NT2/D1 (cell line): ENCODE measurements around the gene DSCAML1.

Experiments
- DNase-seq: peaks from one replicate; pipeline ENCODE4 v3.0.0-alpha.2; 2011; ENCODE audit warnings: low read depth, low spot score
- H3K27me3 ChIP-seq: 2 replicates; pipeline ENCODE4 v1.6.0; 2011; ENCODE audit warnings: mild to moderate bottlenecking; ENCODE audit not compliant: insufficient read length, insufficient read depth
- H3K36me3 ChIP-seq: 2 replicates; pipeline ENCODE4 v1.6.1; 2011; ENCODE audit warnings: mild to moderate bottlenecking, low read length, mixed read lengths; ENCODE audit not compliant: insufficient read depth, insufficient read length
- H3K4me1 ChIP-seq: 2 replicates; pipeline ENCODE4 v1.5.1; 2011; ENCODE audit not compliant: insufficient read depth, insufficient read length
- H3K4me3 ChIP-seq: 2 replicates; pipeline ENCODE4 v1.5.1; 2011; ENCODE audit warnings: low read depth; ENCODE audit not compliant: insufficient read length
- H3K9ac ChIP-seq: 2 replicates; pipeline ENCODE4 v1.6.0; 2011; ENCODE audit warnings: low read depth; ENCODE audit not compliant: insufficient read length
- H3K9me3 ChIP-seq: 2 replicates; pipeline ENCODE4 v1.5.1; 2011; ENCODE audit warnings: mild to moderate bottlenecking, low read length; ENCODE audit not compliant: insufficient read depth
- SUZ12 ChIP-seq: IDR thresholded peaks from 2 replicates; pipeline ENCODE4 v1.6.1; 2011; ENCODE audit not compliant: insufficient read length, insufficient read depth; ENCODE audit errors: extremely low read depth
- YY1 ChIP-seq: IDR thresholded peaks from 2 replicates; pipeline ENCODE4 v1.6.1; 2011; ENCODE audit not compliant: insufficient read length, insufficient read depth
- ZNF274 ChIP-seq: IDR thresholded peaks from 2 replicates; pipeline ENCODE4 v1.6.1; 2011; ENCODE audit warnings: mild to moderate bottlenecking, low read depth, low read length

Gene DSCAML1

DNA sequence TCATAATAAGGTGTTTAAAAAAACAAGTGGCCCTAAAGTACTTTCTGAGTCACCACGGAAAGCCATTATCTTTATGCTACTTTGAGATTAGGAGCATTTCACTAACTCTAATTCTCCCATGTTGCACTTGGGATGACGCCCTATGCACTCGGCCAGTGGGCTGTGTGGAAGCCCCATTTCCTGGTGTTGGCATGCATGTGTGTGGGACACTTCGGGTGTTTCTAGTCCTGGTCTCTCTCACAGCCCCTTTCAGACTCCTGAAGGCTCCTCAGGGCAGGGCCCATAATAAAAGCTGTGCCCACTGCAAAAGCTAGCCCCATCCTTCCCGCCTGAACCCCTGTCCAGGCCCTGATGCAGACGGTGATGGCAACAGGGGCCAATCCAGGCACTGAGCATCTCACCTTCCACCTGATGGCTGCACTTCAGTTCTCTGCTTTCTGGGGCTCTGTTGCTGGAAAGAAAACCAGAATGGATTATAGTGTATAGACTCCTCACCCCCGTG is 42.4 kb upstream of the DSCAML1 start:
- Histone ChIP-seq H3K4me3 (no peak overlapping the region), H3K36me3 (no peaks in the 10 kb centered on the region), H3K4me1 (peaks cover 6% of the 10 kb centered on the region), H3K9ac (no peak overlapping the region), H3K27me3 (no peaks in the 10 kb centered on the region), H3K9me3 (no peaks in the 10 kb centered on the region)
- no peak for DNase-seq
- no peak for TF ChIP-seq YY1
- no peak for TF ChIP-seq ZNF274
- no peak for TF ChIP-seq SUZ12

DNA sequence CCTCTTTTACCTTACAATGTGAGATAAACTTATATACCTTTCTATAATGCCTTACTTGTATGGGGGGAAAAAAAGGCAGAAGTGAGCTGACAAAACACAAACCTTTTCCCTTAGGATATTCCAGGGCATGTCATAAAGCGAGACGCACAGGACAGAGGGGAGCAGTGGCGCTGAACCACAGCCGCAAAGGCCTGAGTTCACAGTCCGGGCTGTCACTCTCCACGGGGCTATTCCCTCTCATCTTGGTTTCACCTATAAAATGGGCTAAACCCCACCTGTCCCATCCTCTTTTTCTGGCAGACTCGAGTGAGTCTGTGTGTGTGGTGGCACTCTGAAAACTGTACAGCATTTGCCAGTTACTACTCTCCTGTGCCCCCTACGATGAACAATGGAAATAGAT is 41.9 kb upstream of the DSCAML1 start:
- Histone ChIP-seq H3K9ac (no peak overlapping the region), H3K4me1 (peaks cover 6% of the 10 kb centered on the region), H3K4me3 (no peak overlapping the region), H3K36me3 (no peaks in the 10 kb centered on the region), H3K9me3 (no peaks in the 10 kb centered on the region), H3K27me3 (no peaks in the 10 kb centered on the region)
- TF ChIP-seq SUZ12 (no peak), YY1 (no peak), ZNF274 (no peak)
- DNase-seq = no peak

DNA sequence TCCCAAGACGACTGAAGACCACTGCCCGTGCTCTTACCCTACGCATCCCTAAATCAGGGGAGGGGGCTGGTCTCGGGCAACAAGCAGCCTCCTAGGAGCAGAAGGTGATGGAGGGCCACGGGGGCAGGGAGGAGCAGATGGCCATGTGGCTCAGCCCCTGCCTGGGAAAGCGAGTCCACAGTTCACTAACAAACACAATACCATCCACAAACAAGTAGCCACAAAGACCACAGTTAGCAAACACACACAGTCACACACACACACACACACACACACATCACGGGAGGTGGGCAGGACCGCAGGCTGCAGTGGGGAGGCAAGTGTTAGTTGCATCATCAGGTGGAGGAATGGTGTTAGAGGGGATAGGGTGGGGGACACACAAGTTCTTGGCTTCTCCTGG is 40.8 kb upstream of the DSCAML1 start:
- no peak overlapping the region for H3K4me3 ChIP-seq
- peaks cover 6% of the 10 kb centered on the region for H3K4me1 ChIP-seq
- H3K36me3 ChIP-seq = no peaks in the 10 kb centered on the region
- no peak for TF ChIP-seq YY1
- no peak for TF ChIP-seq ZNF274
- no peak for TF ChIP-seq SUZ12
- H3K9me3 ChIP-seq = no peaks in the 10 kb centered on the region
- no peak overlapping the region for H3K9ac ChIP-seq
- no peaks in the 10 kb centered on the region for H3K27me3 ChIP-seq
- DNase-seq = no peak

DNA sequence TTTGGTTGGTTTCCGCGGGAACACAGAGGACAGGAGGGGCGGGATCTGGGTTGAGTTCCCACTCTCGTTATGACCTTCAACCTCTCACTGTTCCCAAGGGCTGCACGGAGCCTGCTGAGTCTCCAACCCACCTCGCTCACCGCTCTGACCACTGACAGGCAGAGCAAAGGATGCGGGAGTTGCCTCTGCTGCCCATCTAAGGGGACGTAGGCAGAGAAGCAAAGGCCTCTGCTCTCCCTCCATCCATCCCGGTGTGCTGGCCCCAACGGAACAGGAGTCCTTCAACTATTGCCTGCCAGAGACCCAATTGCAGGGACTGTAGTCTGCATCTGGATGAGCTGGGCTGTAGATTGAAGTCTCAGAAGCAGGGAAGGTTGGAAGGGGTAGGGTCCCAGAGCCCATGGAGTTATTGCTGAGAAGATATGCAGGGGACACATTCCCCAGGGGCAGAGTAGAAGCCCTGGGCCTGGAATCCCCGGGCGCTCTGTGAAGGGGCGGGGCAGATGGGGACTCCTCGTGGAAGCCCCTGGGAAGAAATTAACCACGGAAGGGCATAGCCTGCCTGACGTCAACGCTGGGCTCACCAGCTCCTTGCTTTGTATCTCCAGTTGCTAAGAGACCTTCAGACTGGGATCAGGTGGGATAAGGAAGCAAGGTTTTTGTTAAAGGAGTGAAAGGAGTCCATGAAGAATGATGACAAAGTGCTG is 40.2 kb upstream of the DSCAML1 start:
- Histone ChIP-seq H3K4me3 (no peak overlapping the region), H3K36me3 (no peaks in the 10 kb centered on the region), H3K9ac (no peak overlapping the region), H3K27me3 (no peaks in the 10 kb centered on the region), H3K4me1 (peaks cover 6% of the 10 kb centered on the region), H3K9me3 (no peaks in the 10 kb centered on the region)
- no peak for TF ChIP-seq SUZ12
- TF ChIP-seq YY1 = no peak
- TF ChIP-seq ZNF274 = no peak
- DNase-seq = no peak

DNA sequence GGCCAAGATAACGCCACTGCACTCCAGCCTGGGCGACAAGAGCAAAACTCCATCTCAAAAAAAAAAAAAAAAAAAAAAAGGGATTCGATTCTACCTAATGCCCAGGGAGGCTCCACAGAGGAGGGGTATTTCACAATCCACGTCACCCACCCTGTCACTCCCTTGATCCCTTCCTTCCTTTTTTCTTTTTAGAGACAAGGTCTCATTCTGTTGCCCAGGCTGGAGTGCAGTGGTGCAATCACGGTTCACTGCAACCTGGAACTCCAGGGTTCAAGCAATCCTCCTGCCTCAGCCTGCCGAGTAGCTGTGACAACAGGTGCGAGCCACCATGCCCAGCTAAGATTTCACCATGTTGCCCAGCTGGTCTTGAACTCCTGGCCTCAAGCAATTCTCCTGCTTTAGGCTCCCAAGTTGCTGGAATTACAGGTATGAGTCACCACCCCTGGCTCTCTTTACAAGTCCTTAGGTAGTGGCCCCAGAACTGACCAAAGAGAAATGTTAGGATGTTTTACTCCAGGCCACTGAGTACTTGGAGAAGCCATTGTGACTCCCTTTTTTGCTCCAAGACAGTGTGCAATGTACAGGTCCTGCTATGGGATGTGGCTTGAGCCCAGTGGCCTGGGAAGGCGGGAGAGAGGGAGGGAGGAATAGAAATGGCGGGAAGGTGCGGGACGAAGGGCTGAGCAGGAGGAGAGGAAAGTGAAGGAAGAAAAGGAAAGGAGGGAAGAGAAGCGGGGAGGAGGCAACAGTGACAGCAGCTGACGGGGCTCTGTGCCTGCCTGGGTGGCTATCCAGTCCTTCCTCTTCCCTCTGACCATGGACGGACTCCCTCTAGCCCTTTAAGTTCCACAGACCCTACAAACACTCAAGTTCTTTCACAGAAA is 39.3 kb upstream of the DSCAML1 start:
- TF ChIP-seq YY1 (no peak), SUZ12 (no peak), ZNF274 (no peak)
- DNase-seq = no peak
- Histone ChIP-seq H3K36me3 (no peaks in the 10 kb centered on the region), H3K4me1 (peaks cover 6% of the 10 kb centered on the region), H3K9me3 (no peaks in the 10 kb centered on the region), H3K9ac (no peak overlapping the region), H3K4me3 (no peak overlapping the region), H3K27me3 (no peaks in the 10 kb centered on the region)

DNA sequence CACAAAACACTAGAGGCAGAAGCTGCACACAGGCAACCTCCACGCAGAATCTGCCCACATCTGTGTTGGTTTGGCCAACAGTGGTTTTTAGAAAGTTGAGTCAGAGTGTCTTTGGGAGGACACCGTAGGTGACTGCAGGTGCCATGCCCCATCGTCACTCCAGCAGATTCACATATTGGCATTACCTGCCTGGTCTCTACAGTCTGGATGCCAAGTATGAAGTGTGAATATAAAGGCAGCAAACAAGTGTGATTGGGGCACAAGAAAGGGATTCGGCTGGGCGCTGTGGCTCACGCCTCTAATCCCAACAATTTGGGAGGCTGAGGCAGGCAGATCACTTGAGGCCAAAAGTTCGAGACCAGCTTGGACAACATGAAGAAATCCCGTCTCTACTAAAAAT is 38.6 kb upstream of the DSCAML1 start:
- no peak for DNase-seq
- Histone ChIP-seq H3K9ac (no peak overlapping the region), H3K36me3 (no peaks in the 10 kb centered on the region), H3K4me3 (no peak overlapping the region), H3K9me3 (no peaks in the 10 kb centered on the region), H3K27me3 (no peaks in the 10 kb centered on the region), H3K4me1 (peaks cover 7% of the 10 kb centered on the region)
- TF ChIP-seq SUZ12 (no peak), ZNF274 (no peak), YY1 (no peak)
